HepG2 (cell line): ENCODE results near the gene SDC4. TPM values are rescaled to one million over a fixed set of nuclear protein-coding genes. Genes with fewer than 3 reads are reported as not detected.
A peak's percentile ranks its signal among the peaks of the same experiment; 100 is the strongest.

Source experiments
- ATAC-seq: fragments of 200-7000 bp; cut with Tn5 transposase; 3 replicates; pipeline ENCODE4 v1.9.1; 2020; ENCODE audit warnings: mild to moderate bottlenecking, moderate library complexity
- BruUV-seq: library from RNA; stranded (reverse); fragments of 400-500 nt; replicated peaks from 2 replicates; lab custom pipeline; 2021; lab: Mats Ljungman, UMichigan
- CTCF ChIA-PET: fragments of 300-600 bp; formaldehyde crosslinking; extraction: SDS; loops from one replicate; lab custom pipeline; 2021; ENCODE audit warnings: low total read pairs, inconsistent platforms, low intra/inter-chr PET ratio; lab: Yijun Ruan, JAX
- POLR2A ChIA-PET: fragments of 350-600 bp; sonication (Branson Sonifier 250); formaldehyde crosslinking; loops from one replicate; lab custom pipeline; 2020; ENCODE audit warnings: antibody characterized with exemption, inconsistent platforms; lab: Yijun Ruan, JAX
- DNase-seq: peaks from one replicate; pipeline ENCODE4 v3.0.0-alpha.2; 2015; ENCODE audit warnings: low spot score
- FAIRE-seq: peaks from 3 replicates; lab custom pipeline; 2011; peaks lifted over from hg19 to GRCh38; lab: Jason Lieb, UNC
- H2AFZ ChIP-seq: one replicate; pipeline ENCODE4 v1.6.1; 2011; ENCODE audit warnings: low read length, inconsistent platforms
- H3K27ac ChIP-seq: fragments of 300-600 bp; 3 replicates; pipeline ENCODE4 v1.8.0; 2011; ENCODE audit warnings: mixed run types, mild to moderate bottlenecking, mixed read lengths, low read length, inconsistent platforms; ENCODE audit not compliant: insufficient read depth; ENCODE audit errors: extremely low read length
- H3K27me3 ChIP-seq, 2 experiments: fragments of 200-600 bp in 1 of 2; 2 replicates in 1 of 2; 3 replicates in 1 of 2; pipeline versions ENCODE4 v1.6.0 to v1.8.0; 2011; ENCODE audit warnings: low read length in 2 of 2, mild to moderate bottlenecking in 2 of 2, moderate library complexity in 2 of 2, inconsistent platforms in 1 of 2; ENCODE audit not compliant: insufficient read depth in 2 of 2, control insufficient read depth in 1 of 2
- H3K36me3 ChIP-seq, 2 experiments: fragments of 200-600 bp in 1 of 2; replicated peaks in 1 of 2; 2 replicates in 1 of 2; 3 replicates in 1 of 2; pipeline versions ENCODE4 v1.5.1 to v1.8.0; 2011; ENCODE audit warnings: low read length in 2 of 2, inconsistent platforms in 1 of 2; ENCODE audit not compliant: insufficient read depth in 2 of 2, control insufficient read depth in 1 of 2
- H3K4me1 ChIP-seq: 2 replicates; pipeline ENCODE4 v1.5.1; 2012; ENCODE audit warnings: low read length, inconsistent platforms; ENCODE audit not compliant: insufficient read depth
- H3K4me2 ChIP-seq: 2 replicates; pipeline ENCODE4 v1.6.0; 2011; ENCODE audit warnings: low read depth, low read length, inconsistent platforms
- H3K4me3 ChIP-seq, 3 experiments: fragments of 200-600 bp in 1 of 3; sonication (generic), shearing (Covaris generic) in 1 of 3; replicated peaks in 1 of 3; 2 replicates each; pipeline ENCODE4 v1.5.1; 2011 to 2016; ENCODE audit warnings: low read length in 3 of 3, inconsistent platforms in 2 of 3, low read depth in 2 of 3, mild to moderate bottlenecking in 2 of 3, control low read depth in 1 of 3, mixed read lengths in 1 of 3; ENCODE audit not compliant: insufficient read depth in 1 of 3
- H3K79me2 ChIP-seq: one replicate; pipeline ENCODE4 v1.6.1; 2011; ENCODE audit warnings: low read length, inconsistent platforms; ENCODE audit not compliant: insufficient read depth
- H3K9ac ChIP-seq: 2 replicates; pipeline ENCODE4 v1.6.0; 2011; ENCODE audit warnings: mild to moderate bottlenecking, low read depth, low read length, inconsistent platforms; ENCODE audit not compliant: insufficient read depth
- H3K9me3 ChIP-seq: 2 replicates; pipeline ENCODE4 v1.5.1; 2012; ENCODE audit warnings: mild to moderate bottlenecking, low read length
- H4K20me1 ChIP-seq: 2 replicates; pipeline ENCODE4 v1.6.0; 2011; ENCODE audit warnings: inconsistent platforms, mild to moderate bottlenecking, low read length, moderate library complexity; ENCODE audit not compliant: insufficient read depth
- ATF1 ChIP-seq: IDR thresholded peaks from 2 replicates; pipeline ENCODE4 v1.6.1; 2016; ENCODE audit warnings: mild to moderate bottlenecking, control low read depth
- FOSL2 ChIP-seq: sonication (generic); formaldehyde crosslinking; IDR thresholded peaks from 2 replicates; pipeline ENCODE4 v1.4.0; 2020; ENCODE audit warnings: missing genetic modification reagents
- PCBP2 ChIP-seq: fragments of 200-400 bp; formaldehyde crosslinking; optimal IDR thresholded peaks from 2 replicates; pipeline ENCODE3; 2018; ENCODE audit warnings: low read length, low read depth; ENCODE audit not compliant: poor library complexity, severe bottlenecking
- SRY ChIP-seq: sonication (generic); formaldehyde crosslinking; IDR thresholded peaks from 2 replicates; pipeline ENCODE4 v1.8.0; 2022; ENCODE audit warnings: mild to moderate bottlenecking, missing genetic modification reagents
- WGBS: methylation state at CpG from one replicate; pipeline ENCODE4 v1.1.6; 2017; ENCODE audit warnings: low lambda C conversion rate; 5-methylcytosine and 5-hydroxymethylcytosine counted together
- in situ Hi-C: cut with HindIII; loops from 2 replicates; pipeline ENCODE4 v1.10.0; 2017; ENCODE audit warnings: low pct_unique_long_range_greater_than_20kb; ENCODE audit not compliant: extremely low pct_ligation_motif_present
- intact Hi-C: fragments of 100-400 bp; cut with micrococcal nuclease; formaldehyde crosslinking; loops from one replicate; pipeline ENCODE4 v1.10.0; 2022; ENCODE audit not compliant: unreplicated experiment
- polyA plus RNA-seq, 8 experiments: library from polyadenylated mRNA; depleted of rRNA in 3 of 8; stranded (reverse) in 7 of 8; unstranded in 1 of 8; fragments of >200 nt; fragmentation: Illumina TruSeq in 4 of 8; extraction: Trizol in 4 of 8; gene quantifications; 2 replicates each; pipeline versions ENCODE4 v1.2.1 to v1.2.3, GENCODE V29; 2011 to 2016; ENCODE audit warnings: low read depth in 4 of 8, missing spikeins in 1 of 8, mixed read lengths in 1 of 8; ENCODE audit not compliant: insufficient read depth in 1 of 8
- total RNA-seq, 5 experiments: library from RNA; depleted of rRNA; stranded (reverse); fragments of >200 nt; fragmentation: Illumina TruSeq; extraction: Trizol; gene quantifications; 2 replicates each; pipeline ENCODE4 v1.2.3, GENCODE V29; 2016; ENCODE audit warnings: low read depth in 1 of 5

SDC4 gene
- total and polyA plus RNA-seq, 2 of the 13 experiments (the other 11 are each of a cell fraction or from before 2014, with no cell fraction given), result 49.0 to 65.1 TPM

DNA sequence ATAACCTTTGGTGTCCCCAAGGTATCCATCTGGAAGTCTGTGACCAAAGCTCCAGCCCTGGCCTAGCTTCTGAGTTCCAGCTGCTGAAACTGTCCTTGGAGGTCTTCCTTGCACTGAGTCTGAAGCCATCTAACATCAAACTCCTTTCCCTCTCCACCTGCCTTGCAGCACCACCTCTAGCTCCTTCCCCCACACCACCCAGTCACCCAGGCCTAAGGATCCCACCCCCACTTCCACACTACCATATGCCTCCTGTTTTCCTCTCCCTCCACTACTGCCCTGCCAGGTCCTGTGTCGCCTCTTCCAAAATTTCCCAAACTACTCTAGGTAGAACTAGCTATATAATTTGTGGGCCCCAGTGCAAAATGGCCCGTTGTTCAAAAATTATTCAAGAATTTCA lies 29.3 kb downstream of the SDC4 start:
- BruUV-seq, result no TSS peak
- WGBS, result 35% methylated on average over 2 of the region's 2 CpGs
- FAIRE-seq, result no peak

DNA sequence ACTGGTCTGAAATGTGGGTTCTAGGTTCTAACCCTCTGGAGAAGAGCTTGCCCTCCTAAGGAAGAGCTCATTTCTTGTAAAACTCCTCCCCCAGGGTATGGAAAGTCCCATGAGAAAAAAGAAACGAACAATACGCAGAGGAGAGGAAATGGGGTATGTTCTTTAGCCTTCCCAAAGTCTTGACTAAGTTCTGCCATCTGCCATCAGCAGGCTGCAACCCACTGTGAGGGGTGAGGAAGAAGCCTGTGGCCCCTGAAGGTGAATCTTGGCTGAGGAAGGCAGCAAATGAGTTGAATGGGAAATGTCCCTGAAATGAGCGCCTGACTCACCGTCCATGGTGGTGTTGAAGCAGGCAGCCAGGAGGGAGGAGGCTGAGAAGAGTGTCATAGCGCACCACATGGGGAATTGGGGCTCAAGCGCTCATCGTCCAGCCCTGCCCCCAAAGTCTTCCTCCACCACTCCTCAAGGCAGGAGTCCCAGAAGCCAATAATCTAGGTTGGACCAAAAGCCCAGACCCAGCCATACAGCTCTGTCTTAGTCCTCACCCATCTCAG lies 29.8 kb downstream of the SDC4 start:
- WGBS, result 27% methylated on average over 7 of the region's 7 CpGs
- POLR2A ChIA-PET, result interaction anchor here (1.4 to 4.3 kb wide), 7 partner anchors 24 to 453 kb away, joined by 4 to 21 read pairs (median 8); partner anchors contain the start of genes PIGT and SYS1
- CTCF ChIA-PET, result interaction anchor here (2.2 to 2.7 kb wide), 3 partner anchors 119 to 168 kb away, joined by 10 to 96 read pairs (median 15); no protein-coding TSS in a partner anchor
- DNase-seq (no peak), ATAC-seq (no peak), FAIRE-seq (no peak)
- H3K9ac ChIP-seq, result no peak overlapping the region
- no peak overlapping the region for H2AFZ ChIP-seq
- H3K27me3 ChIP-seq, result peaks cover 5 to 31% of the 10 kb centered on the region in 2 experiments; a peak in 4 of 5 replicates
- H3K9me3 ChIP-seq, result no peaks in the 10 kb centered on the region
- no TSS peak for BruUV-seq
- in situ Hi-C loops (loop anchor here (5.0 kb wide), 1 partner anchor 454 kb away; no protein-coding TSS in a partner anchor), intact Hi-C loops (no loop called here)
- no peaks in the 10 kb centered on the region for H3K36me3 ChIP-seq
- peaks cover 2% of the 10 kb centered on the region for H3K4me1 ChIP-seq
- no peak overlapping the region for H3K27ac ChIP-seq
- no peak overlapping the region for H3K4me2 ChIP-seq
- no peak overlapping the region for H3K4me3 ChIP-seq
- no peak for TF ChIP-seq FOSL2
- no peaks in the 10 kb centered on the region for H4K20me1 ChIP-seq
- no peaks in the 10 kb centered on the region for H3K79me2 ChIP-seq

More for the DNA sequence above, 29.3 kb downstream of the SDC4 start:
- in situ Hi-C loops, result loop anchor here (5.0 kb wide), 1 partner anchor 453 kb away; no protein-coding TSS in a partner anchor
- Histone ChIP-seq H3K4me3 (no peak overlapping the region), H3K4me2 (no peak overlapping the region), H3K27me3 (peaks cover 5 to 28% of the 10 kb centered on the region in 2 experiments; a peak in 4 of 5 replicates), H3K9ac (no peak overlapping the region), H4K20me1 (no peaks in the 10 kb centered on the region), H3K36me3 (no peaks in the 10 kb centered on the region), H3K9me3 (no peaks in the 10 kb centered on the region), H3K27ac (no peak overlapping the region), H2AFZ (no peak overlapping the region), H3K79me2 (no peaks in the 10 kb centered on the region), H3K4me1 (no peaks in the 10 kb centered on the region)
- no peak for ATAC-seq
- intact Hi-C loops, result loop anchor here (1.0 kb wide), 3 partner anchors 40 to 131 kb away; no protein-coding TSS in a partner anchor
- ChIA-PET POLR2A (interaction anchor here (1.4 to 4.3 kb wide), 7 partner anchors 23 to 452 kb away, joined by 4 to 21 read pairs (median 8); partner anchors contain the start of genes PIGT and SYS1), CTCF (interaction anchor here (0.8 to 2.7 kb wide), 9 partner anchors 13 to 452 kb away, joined by 3 to 96 read pairs (median 6); partner anchors contain the start of gene RBPJL)
- no peak for DNase-seq
- no peak for TF ChIP-seq SRY (CRISPR knock-in tag)
- peak; percentile 35 for TF ChIP-seq PCBP2
- no peak for TF ChIP-seq ATF1
- TF ChIP-seq, all 625 proteins: peak for 1
